ENCODE data around the gene CCN2.

Gene CCN2

DNA sequence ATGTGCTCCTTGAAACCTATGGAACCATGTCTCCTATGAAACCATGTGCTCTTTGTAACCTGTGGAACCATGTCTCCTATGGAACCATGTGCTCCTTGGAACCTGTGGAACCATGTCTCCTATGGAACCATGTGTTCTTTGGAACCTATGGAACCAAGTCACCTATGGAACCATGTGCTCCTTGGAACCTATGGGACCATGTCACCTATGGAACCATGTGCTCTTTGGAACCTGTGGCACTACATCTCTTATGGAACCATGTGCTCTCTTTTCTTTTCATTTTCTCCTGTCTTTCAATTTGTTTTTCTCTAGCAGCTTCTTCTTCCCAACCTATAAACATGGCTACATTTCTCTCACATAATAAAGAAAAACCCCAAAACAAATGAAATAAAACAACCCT is 11.9 kb upstream of the CCN2 start:
- DNase-seq: no peak

- no peak for DNase-seq
Measured at GRCh38 chr6:131960371-131961133, 9.4 kb upstream of the CCN2 start.

- no peak for DNase-seq
Measured at GRCh38 chr6:131958542-131959470, 7.6 kb upstream of the CCN2 start.

- no peak for DNase-seq
Measured at GRCh38 chr6:131958095-131958494, 6.9 kb upstream of the CCN2 start.

DNA sequence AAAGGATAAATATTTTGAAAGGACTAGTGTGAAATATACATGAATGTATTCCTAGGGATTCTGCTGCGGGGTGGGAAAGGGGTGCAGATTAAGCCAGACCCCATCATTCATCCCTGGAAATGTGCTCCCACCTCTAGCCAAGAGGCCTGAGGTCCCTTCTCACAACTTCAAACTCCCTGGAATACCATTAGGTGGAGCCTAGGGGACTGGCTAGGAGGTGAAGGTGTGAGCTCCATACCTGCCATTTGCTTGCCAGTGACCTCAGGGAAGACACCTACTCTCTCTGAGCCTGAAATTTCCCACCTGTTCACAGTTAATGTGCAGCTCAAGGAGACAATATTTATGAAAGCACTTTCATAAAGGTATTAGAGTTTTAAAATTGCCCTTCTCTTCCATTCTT is 4.7 kb upstream of the CCN2 start:
- no peak for DNase-seq

DNA sequence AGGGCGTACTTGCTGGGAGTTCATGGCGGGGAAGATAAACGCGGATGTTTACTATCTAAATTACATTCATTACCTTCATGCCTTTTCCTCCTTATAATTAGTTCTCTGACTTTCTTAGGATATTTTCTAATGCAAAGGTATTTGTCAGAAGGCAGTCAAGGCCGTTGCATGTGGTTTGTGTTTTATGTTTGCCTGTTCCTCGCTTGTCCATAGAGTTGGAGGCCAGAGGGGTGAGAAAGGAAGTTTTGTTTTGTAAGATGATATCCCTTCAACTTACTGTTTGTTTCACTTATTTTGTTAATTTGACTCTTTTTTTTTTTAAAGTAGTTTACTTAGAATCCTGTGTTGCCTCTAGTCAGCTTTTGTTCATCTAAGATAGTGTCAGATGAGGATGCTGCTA is 4.0 kb upstream of the CCN2 start:
- no peak for DNase-seq

DNA sequence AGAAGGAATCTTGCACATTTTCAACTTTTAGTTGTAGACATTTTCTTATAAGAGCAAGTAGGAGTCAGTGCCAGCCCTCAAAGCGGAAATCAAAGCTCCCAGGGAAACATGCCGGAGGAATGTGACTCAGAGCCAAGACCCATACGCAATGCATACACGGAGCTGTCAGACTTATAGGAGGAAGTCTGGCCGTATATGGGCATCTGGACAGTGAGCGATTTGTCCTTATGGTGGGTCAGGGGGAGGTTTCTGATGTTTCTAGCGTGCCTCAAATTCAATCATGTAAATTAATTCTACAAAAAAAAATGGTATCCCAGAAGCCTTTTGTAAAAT is 3.6 kb upstream of the CCN2 start:
- DNase-seq: no peak

DNA sequence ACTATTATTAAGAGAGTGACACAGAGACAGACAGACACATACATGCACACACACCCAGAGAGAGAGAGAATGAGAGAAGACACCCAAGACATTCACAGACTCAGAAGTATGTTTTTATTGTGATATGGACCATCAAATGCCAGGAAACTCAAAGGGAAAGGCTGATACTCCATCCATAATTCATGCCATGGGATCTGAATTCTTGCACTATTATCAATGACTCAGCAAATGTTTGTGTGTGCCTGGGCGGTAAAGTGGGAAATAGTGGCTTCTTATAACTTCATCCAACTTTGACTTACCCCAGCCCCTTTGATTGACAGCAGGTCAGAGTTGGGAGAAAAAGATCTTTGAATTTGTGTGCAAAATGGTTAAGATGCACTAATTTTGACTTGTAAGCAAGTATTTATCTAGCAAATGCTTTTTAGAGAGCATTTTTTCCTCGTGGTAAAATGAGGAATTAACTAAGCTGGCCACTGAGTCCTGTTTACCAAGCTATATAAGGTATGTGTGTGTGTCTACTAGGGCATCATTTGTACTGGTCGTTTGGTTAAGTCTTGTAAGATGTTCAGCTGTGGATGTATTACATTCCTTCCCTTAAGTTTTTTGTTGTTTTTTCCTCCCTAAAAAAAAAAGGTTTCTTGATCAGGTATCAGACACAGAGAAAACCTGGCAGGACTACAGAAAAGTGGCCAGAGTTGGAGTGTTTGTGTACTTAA is 3.0 kb upstream of the CCN2 start:
- DNase-seq: no peak

GRCh38 chr6:131952886-131953509 is 1.8 kb upstream of the CCN2 start:
- no peak for DNase-seq

- DNase-seq: no peak
Measured at GRCh38 chr6:131951576-131952230, 531 bp upstream of the CCN2 start.

- DNase-seq: no peak
Measured at GRCh38 chr6:131949909-131950766, 1.0 kb downstream of the CCN2 start.

- DNase-seq: no peak
Measured at GRCh38 chr6:131949620-131949908, 1.6 kb downstream of the CCN2 start.

GRCh38 chr6:131948692-131949619 is 2.2 kb downstream of the CCN2 start:
- no peak for DNase-seq

DNA sequence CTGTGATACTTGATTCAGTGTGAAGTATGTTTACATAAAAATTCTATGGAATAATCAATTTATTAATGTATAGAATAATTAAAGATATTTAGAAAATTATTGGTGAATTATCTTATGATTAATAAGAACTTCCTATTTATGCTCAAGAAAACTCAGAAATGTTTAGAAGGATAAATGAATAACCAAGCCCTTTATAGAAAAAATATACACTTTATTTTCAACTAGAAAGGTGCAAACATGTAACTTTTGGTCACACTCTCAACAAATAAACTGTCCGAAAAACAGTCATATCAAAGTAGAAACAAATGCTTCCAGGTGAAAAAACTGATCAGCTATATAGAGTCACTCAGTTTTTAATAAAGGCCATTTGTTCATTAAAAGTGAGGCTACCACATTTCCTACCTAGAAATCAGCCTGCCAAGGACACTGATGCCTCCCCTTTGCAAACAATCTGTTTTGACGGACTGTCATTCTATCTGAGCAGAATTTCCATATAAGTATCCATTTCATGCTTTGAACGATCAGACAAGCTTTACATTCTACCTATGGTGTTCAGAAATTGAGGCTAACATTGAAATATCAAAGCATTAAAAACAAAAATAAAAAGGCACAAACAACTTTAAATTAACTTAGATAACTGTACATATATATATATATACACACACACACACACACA is 3.0 kb downstream of the CCN2 start:
- no peak for DNase-seq

DNA sequence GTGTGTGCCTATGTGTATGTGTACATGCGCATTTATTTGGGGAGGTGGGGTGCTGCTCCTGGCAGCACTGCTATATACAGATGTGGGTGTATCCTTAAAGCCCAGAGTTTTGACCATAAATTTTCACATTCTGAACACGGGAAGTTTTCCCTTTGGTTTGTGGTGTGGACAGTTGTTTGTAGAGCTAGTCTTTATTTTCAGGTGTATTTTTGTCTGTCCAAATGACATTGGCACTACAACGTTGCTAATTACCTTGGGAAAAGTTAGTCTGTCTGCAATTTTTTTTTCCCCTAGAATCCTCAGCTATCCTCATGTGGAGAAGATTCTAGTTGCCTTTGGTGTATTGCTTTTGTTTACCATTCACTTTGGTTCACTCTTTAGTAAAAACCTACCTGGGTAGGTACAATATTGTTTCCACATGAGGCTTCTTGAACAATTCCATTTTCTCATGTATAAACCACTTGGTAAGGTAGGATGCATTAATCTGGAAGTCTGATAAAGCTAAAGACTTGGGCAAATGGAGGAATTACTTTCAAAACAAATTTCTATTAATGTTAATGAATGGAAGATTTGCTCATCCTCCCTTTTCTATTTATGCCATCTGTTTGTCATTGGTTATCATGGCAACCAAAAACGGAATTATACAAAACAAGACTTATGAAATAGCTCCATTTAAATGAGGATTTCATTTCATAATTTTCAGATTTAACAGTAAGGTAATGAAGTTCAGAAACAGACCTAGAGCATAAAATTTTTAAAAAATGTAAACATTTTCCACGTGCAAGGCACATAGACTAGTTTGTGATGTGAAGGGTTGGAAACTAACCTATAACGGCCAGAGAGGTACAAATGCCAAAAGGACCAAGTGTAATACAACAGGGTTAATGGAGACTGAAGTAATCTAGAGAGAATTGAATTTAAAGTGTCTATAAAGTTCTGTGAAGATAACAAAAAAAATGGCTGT is 3.9 kb downstream of the CCN2 start:
- DNase-seq: no peak

DNA sequence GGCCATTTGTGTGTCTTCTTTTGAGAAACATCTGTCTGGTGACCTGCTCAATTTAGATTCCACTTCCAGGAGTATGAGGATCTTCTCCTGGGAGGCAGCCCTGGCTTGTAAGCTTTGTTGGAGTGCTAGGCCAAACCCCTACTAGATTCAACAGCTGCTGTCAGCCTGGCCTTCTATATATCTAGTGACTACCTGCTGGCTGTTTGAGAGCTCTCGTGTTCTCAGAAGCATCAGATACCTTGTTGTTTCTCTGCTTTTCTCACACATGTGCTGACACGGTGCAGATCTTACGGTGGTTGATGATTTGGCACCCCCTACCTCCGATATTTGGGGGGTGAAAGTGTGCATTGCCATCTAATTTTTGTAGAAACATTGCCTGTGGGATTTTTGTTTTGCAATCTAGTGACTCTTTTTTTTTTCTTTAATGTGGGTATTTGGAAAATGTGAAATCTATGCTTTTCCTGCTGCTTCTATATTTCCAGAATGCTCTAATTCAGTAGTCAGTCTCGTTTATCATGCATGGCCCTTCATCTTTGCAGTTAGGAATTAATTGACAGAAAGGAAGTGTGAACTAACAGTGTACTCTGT is 4.7 kb downstream of the CCN2 start:
- DNase-seq: no peak

GRCh38 chr6:131945971-131946370 is 5.2 kb downstream of the CCN2 start:
- no peak for DNase-seq
